ENCODE results near the gene DSCAML1. TPM values are rescaled to one million over a fixed set of nuclear protein-coding genes. Genes with fewer than 3 reads are reported as not detected.

Gene DSCAML1
- total RNA-seq, 1 experiment from 2014 or later, result 0.15 TPM

DNA sequence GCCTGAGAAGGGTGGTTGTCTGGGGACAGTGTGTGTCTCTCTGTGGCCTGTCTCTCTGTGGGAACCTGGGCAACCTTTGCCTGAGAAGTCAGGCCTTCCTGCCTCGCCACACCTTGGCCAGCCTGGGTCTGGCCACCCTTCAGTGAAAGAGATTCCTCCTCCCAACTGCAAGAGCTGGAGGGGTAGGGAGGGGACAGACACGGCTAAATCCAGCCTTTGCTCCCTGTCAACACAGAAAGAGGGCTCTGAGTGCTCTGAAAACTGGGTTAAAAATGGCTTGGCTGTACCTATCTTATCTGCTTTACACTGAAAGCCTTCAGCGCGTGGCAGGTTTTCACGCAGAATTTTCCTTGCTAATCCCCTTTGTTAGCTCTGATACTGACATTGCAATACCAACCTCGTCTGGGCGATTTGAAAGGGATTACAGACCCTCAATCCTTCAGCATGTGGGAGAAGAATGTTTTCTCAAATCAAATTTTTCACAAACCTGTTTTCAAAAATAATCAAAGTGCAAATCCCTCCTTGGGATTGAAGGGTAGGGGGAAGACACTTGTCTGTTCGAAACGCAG, 163.7 kb downstream of the DSCAML1 start:
- no peak overlapping the region for H4K8ac ChIP-seq (replicated peaks; ENCODE audit: insufficient read length, low read depth, low read length)
- H3K4ac ChIP-seq (ENCODE audit: low read depth, low read length), result no peak overlapping the region
- no peak overlapping the region for H2BK12ac ChIP-seq (ENCODE audit: insufficient read length, low read depth, low read length)
- H3K27me3 Mint-ChIP-seq (ENCODE audit: low read depth), result peaks cover 20% of the 10 kb centered on the region
- H3K79me2 ChIP-seq (ENCODE audit: insufficient read depth, low read length), result no peaks in the 10 kb centered on the region
- no peaks in the 10 kb centered on the region for H3K9me3 Mint-ChIP-seq
- no peak overlapping the region for H3K56ac ChIP-seq (ENCODE audit: insufficient read length, low read depth, low read length)
- no peak overlapping the region; the same call in 1 of the 2 replicates for H3K14ac ChIP-seq (ENCODE audit: insufficient read depth, low read length)
- H3K79me1 ChIP-seq (ENCODE audit: insufficient read depth, low read depth, low read length, poor library complexity, severe bottlenecking), result no peaks in the 10 kb centered on the region
- no peak overlapping the region for H3K18ac ChIP-seq (ENCODE audit: insufficient read length, low read depth, low read length)
- no peak overlapping the region for H2AFZ ChIP-seq (ENCODE audit: low read length)
- H3K4me2 ChIP-seq (ENCODE audit: insufficient read depth, insufficient read length, low read length), result no peak overlapping the region
- TF ChIP-seq, protein P1, sequence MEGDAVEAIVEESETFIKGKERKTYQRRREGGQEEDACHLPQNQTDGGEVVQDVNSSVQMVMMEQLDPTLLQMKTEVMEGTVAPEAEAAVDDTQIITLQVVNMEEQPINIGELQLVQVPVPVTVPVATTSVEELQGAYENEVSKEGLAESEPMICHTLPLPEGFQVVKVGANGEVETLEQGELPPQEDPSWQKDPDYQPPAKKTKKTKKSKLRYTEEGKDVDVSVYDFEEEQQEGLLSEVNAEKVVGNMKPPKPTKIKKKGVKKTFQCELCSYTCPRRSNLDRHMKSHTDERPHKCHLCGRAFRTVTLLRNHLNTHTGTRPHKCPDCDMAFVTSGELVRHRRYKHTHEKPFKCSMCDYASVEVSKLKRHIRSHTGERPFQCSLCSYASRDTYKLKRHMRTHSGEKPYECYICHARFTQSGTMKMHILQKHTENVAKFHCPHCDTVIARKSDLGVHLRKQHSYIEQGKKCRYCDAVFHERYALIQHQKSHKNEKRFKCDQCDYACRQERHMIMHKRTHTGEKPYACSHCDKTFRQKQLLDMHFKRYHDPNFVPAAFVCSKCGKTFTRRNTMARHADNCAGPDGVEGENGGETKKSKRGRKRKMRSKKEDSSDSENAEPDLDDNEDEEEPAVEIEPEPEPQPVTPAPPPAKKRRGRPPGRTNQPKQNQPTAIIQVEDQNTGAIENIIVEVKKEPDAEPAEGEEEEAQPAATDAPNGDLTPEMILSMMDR (conservative IDR thresholded peaks at IDR 0.05), result no peak
- H3K4me1 ChIP-seq (ENCODE audit: insufficient read depth, low read length), result no peaks in the 10 kb centered on the region
- no peak overlapping the region for H3K27ac Mint-ChIP-seq
- no peak overlapping the region for H4K5ac ChIP-seq (ENCODE audit: insufficient read length, low read depth, low read length)
- H2BK120ac ChIP-seq (ENCODE audit: low read depth, low read length, poor library complexity, severe bottlenecking), result no peak overlapping the region
- no peak overlapping the region for H3K27ac ChIP-seq (ENCODE audit: insufficient read length, low read depth, low read length)
- no peak overlapping the region for H3K23ac ChIP-seq (ENCODE audit: insufficient read length, low read depth, low read length)
- H3K9me3 ChIP-seq (ENCODE audit: control insufficient read depth, low read depth, low read length), result no peaks in the 10 kb centered on the region
- no peak for DNase-seq
- no peak overlapping the region for H2BK20ac ChIP-seq (ENCODE audit: low read depth, low read length, poor library complexity, severe bottlenecking)
- no peak overlapping the region for H2BK15ac ChIP-seq (ENCODE audit: low read depth, low read length)
- no peak overlapping the region for H2AK5ac ChIP-seq (ENCODE audit: insufficient read length, low read length)
- no peaks in the 10 kb centered on the region for H3K36me3 Mint-ChIP-seq (ENCODE audit: insufficient read depth in 1 of 3, low read depth in 3 of 3)
- H3K23me2 ChIP-seq (ENCODE audit: insufficient read length, low read depth, low read length, poor library complexity, severe bottlenecking), result no peaks in the 10 kb centered on the region
- no peak overlapping the region for H3T11ph ChIP-seq (ENCODE audit: low read length)
- H3K4me3 Mint-ChIP-seq, result no peak overlapping the region
- WGBS (ENCODE audit: extremely low coverage, insufficient read length, low lambda C conversion rate), result no CpG with 5 or more reads among the region's 9 CpGs
- H3K9ac ChIP-seq (ENCODE audit: extremely low read depth, insufficient read length, low read length), result no peak overlapping the region
- no peak overlapping the region for H4K91ac ChIP-seq (ENCODE audit: insufficient read length, low read depth, low read length)
- H3K27me3 ChIP-seq (ENCODE audit: insufficient read depth, low read length), result no peaks in the 10 kb centered on the region
- H3K4me1 Mint-ChIP-seq, result peaks cover 14 to 23% of the 10 kb centered on the region in 2 experiments
- no peaks in the 10 kb centered on the region for H4K20me1 ChIP-seq (ENCODE audit: control insufficient read depth, insufficient read depth, insufficient read length)
- no peak overlapping the region for H2BK5ac ChIP-seq (ENCODE audit: insufficient read length, low read length)

All from H9 (cell line).